Activated T-cell treated with anti-CD3 and anti-CD28 coated beads, Interleukin-2, amount 50 U/mL, for 24 hours (primary cell): ENCODE results near the gene GPR132.

Experiments
- DNase-seq: peaks from one replicate; pipeline ENCODE4 v3.0.0-alpha.2; 2020
- H3K27ac Mint-ChIP-seq: 2 replicates; pipeline ENCODE4 v1.8.0; 2020; ENCODE audit warnings: mild to moderate bottlenecking, mixed read lengths
- H3K27me3 Mint-ChIP-seq: 2 replicates; pipeline ENCODE4 v1.8.0; 2020; ENCODE audit warnings: mixed read lengths
- H3K36me3 Mint-ChIP-seq: 2 replicates; pipeline ENCODE4 v1.8.0; 2020; ENCODE audit warnings: low read depth, mixed read lengths
- H3K4me1 Mint-ChIP-seq: 2 replicates; pipeline ENCODE4 v1.8.0; 2020; ENCODE audit warnings: low read depth, mixed read lengths
- H3K4me3 Mint-ChIP-seq: 2 replicates; pipeline ENCODE4 v1.8.0; 2020; ENCODE audit warnings: mild to moderate bottlenecking, moderate library complexity, mixed read lengths
- H3K9me3 Mint-ChIP-seq: 2 replicates; pipeline ENCODE4 v1.8.0; 2020; ENCODE audit warnings: mixed read lengths

Gene GPR132

GRCh38 chr14:105073720-105074600 is 8.7 kb upstream of the GPR132 start:
- no peak overlapping the region for H3K27ac Mint-ChIP-seq

DNA sequence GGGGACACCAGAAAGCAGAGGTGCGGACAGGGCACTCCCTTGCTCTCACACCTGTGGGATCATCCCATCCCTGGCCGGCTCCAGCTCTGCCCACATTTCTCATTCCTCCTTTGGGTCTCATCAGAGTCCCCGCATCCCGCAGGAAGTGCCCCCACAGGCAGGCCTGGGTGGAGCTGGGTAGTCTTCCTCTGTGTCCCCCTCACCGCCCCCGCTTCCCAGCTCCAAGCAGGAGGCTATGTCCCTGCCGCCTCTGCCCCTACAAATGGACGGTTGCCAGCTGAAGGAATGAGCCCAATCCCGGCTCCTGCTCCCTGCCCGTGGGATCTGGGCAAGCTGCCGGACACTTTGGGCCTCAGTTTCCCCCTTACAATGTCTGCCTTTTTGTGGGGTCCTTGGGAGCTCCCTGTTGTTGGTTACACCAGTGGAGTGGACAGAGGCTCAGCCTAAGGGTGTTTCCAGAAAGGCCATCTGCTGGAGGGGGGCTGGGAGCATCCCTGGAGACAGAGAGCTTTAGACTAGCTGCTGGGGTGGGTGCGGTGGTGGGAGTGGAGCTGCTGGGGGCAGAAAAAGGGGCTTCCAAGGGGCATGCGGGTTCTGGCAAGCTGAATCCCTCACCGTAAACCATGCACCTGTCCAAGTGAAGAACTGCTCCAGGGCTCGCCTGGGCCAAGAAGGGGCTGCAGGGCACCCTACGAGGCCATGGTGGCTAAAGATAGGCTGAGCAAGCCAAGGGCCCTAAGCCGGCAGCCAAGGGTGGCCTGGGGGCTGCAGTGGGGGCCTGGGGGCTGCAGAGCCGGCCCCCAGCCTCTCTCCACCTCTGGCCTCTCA is 7.9 kb upstream of the GPR132 start:
- Mint-ChIP-seq H3K4me1 (peaks cover 57% of the 10 kb centered on the region), H3K4me3 (no peak overlapping the region)

More at GRCh38 chr14:105073720-105074600, 8.7 kb upstream of the GPR132 start:
- peaks cover 51% of the 10 kb centered on the region for H3K4me1 Mint-ChIP-seq
- DNase-seq, result no peak
- H3K9me3 Mint-ChIP-seq, result no peaks in the 10 kb centered on the region
- H3K36me3 Mint-ChIP-seq, result no peaks in the 10 kb centered on the region
- no peaks in the 10 kb centered on the region for H3K27me3 Mint-ChIP-seq
- H3K4me3 Mint-ChIP-seq, result no peak overlapping the region

DNA sequence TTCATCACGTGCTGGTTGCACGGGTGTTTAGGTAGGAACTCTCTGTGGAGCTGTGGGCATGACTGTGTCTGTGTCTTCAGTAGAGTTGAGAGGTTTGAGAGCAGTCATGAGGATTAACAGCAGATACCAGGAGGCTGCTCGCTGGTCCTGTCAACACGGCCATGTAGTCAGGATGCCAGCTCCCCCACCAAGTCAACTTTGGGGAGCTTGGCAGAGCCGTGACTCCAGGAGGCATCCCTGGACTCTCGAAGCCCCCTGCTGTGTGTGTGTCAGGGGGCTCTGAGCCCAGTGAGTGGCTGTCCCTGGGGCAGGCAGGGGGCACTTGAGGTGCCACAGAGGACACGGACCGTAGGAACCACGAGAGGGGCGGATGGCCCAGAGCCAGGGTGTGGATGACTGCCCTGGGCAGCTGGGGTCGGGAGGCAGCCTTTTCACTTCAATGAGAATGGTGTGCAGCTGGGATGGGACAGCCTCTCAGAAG is 7.2 kb upstream of the GPR132 start:
- no peaks in the 10 kb centered on the region for H3K27me3 Mint-ChIP-seq
- H3K4me1 Mint-ChIP-seq, result peaks cover 59% of the 10 kb centered on the region
- H3K36me3 Mint-ChIP-seq, result no peaks in the 10 kb centered on the region
- H3K27ac Mint-ChIP-seq, result peak overlapping the region; percentile 37
- no peak for DNase-seq
- no peak overlapping the region for H3K4me3 Mint-ChIP-seq
- H3K9me3 Mint-ChIP-seq, result no peaks in the 10 kb centered on the region

More for the DNA sequence above, 7.9 kb upstream of the GPR132 start:
- Mint-ChIP-seq H3K9me3 (no peaks in the 10 kb centered on the region), H3K27ac (no peak overlapping the region), H3K27me3 (no peaks in the 10 kb centered on the region), H3K36me3 (no peaks in the 10 kb centered on the region)
- no peak for DNase-seq

- H3K4me3 Mint-ChIP-seq, result no peak overlapping the region
- H3K27ac Mint-ChIP-seq, result peak overlapping the region; percentile 37
- no peaks in the 10 kb centered on the region for H3K36me3 Mint-ChIP-seq
- H3K27me3 Mint-ChIP-seq, result no peaks in the 10 kb centered on the region
- H3K9me3 Mint-ChIP-seq, result no peaks in the 10 kb centered on the region
- DNase-seq, result no peak
- H3K4me1 Mint-ChIP-seq, result peaks cover 59% of the 10 kb centered on the region
Measured at GRCh38 chr14:105071942-105072341, 6.7 kb upstream of the GPR132 start.

DNA sequence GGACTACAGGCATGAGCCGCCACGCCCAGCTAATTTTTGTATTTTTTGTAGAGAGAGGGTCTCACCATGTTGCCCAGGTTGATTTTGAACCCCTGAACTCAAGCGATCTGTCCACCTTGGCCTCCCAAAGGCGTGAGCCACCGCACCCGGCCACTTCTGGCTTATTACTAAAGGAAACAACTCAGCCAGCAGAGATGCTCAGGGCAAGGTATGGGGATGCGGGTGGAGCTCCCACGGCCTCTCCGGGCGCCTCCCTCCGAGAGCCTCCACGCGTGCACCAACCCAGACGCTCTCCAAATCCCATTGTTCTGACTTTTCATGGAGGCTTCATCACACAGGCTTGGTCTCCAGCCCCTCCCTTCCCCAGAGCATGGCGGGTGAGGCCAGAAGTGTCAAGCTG is 6.1 kb upstream of the GPR132 start:
- no peaks in the 10 kb centered on the region for H3K9me3 Mint-ChIP-seq
- no peaks in the 10 kb centered on the region for H3K27me3 Mint-ChIP-seq
- DNase-seq, result no peak
- no peaks in the 10 kb centered on the region for H3K36me3 Mint-ChIP-seq
- peak overlapping the region; percentile 96 for H3K27ac Mint-ChIP-seq
- H3K4me3 Mint-ChIP-seq, result no peak overlapping the region
- peaks cover 59% of the 10 kb centered on the region for H3K4me1 Mint-ChIP-seq

DNA sequence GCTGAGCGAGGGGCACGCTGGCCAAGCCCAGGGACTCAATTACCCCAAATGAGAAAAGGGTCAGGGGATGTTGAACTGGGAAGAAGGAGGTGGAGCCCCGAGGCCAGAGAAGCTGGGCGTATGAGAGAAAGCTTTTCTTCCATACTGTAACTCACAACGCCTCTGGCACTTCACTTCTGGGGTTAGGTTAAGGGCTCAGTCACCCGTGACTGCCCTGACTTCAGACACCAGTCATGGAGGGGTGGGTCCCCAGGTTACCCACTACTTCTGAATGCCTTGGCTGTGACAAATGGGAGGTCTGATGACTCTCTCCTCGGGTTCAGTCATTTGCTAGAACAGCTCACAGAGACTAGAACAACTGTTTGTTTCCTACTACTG is 5.5 kb upstream of the GPR132 start:
- no peak for DNase-seq
- H3K4me3 Mint-ChIP-seq, result peak overlapping the region; percentile 51
- peaks cover 61% of the 10 kb centered on the region for H3K4me1 Mint-ChIP-seq
- no peaks in the 10 kb centered on the region for H3K9me3 Mint-ChIP-seq
- H3K27me3 Mint-ChIP-seq, result no peaks in the 10 kb centered on the region
- H3K27ac Mint-ChIP-seq, result peak overlapping the region; percentile 96
- no peaks in the 10 kb centered on the region for H3K36me3 Mint-ChIP-seq

GRCh38 chr14:105069871-105070759 is 4.9 kb upstream of the GPR132 start:
- H3K27me3 Mint-ChIP-seq, result no peaks in the 10 kb centered on the region
- peak overlapping the region; percentile 96 for H3K27ac Mint-ChIP-seq
- peak overlapping the region; percentile 51 for H3K4me3 Mint-ChIP-seq
- peak; percentile 68 for DNase-seq
- H3K4me1 Mint-ChIP-seq, result peaks cover 60% of the 10 kb centered on the region
- no peaks in the 10 kb centered on the region for H3K9me3 Mint-ChIP-seq
- H3K36me3 Mint-ChIP-seq, result peaks cover 2% of the 10 kb centered on the region

DNA sequence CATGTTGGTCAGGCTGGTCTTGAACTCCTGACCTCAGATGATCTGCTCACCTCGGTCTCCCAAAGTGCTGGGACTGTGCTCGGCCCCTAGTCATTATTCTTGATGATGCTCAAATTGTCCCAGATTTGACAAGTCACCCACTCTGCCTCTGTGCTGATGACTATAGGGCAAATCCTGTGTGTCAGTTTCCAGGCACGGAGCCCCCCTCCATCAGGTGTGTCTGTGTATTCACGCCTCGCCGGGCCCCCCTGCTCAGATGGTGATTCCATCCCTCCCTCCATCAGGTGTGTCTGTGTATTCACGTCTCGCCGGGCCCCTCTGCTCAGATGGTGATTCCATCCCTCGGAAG is 4.3 kb upstream of the GPR132 start:
- H3K27ac Mint-ChIP-seq, result peak overlapping the region; percentile 96
- peak overlapping the region; percentile 51 for H3K4me3 Mint-ChIP-seq
- no peaks in the 10 kb centered on the region for H3K9me3 Mint-ChIP-seq

GRCh38 chr14:105068818-105069217 is 3.6 kb upstream of the GPR132 start:
- no peak for DNase-seq
- Mint-ChIP-seq H3K9me3 (no peaks in the 10 kb centered on the region), H3K36me3 (peaks cover 13% of the 10 kb centered on the region), H3K27ac (no peak overlapping the region), H3K4me1 (peaks cover 71% of the 10 kb centered on the region), H3K4me3 (no peak overlapping the region), H3K27me3 (no peaks in the 10 kb centered on the region)

More for the DNA sequence above, 4.3 kb upstream of the GPR132 start:
- Mint-ChIP-seq H3K27me3 (no peaks in the 10 kb centered on the region), H3K4me1 (peaks cover 64% of the 10 kb centered on the region), H3K36me3 (peaks cover 8% of the 10 kb centered on the region)
- DNase-seq, result no peak

DNA sequence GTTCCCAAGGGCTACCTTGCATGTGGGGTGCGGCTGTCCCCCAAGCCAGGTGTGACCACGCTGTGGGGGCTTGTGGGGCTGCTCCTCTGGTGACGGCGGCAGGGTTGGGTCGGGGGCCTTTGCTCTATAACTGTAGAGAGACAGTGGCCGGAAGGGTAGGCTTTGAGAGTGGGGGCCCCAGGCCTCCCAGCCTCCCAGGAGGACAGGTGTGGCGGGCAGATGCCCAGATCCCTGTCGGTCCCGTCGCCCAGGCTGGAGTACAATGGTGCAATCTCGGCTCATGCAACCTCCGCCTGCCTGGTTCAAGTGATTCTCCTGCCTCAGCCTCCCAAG is 2.7 kb upstream of the GPR132 start:
- Mint-ChIP-seq H3K9me3 (no peaks in the 10 kb centered on the region), H3K27me3 (no peaks in the 10 kb centered on the region), H3K27ac (peak overlapping the region; percentile 95), H3K4me3 (no peak overlapping the region), H3K4me1 (peaks cover 77% of the 10 kb centered on the region), H3K36me3 (peaks cover 15% of the 10 kb centered on the region)
- no peak for DNase-seq

- Mint-ChIP-seq H3K36me3 (peaks cover 18% of the 10 kb centered on the region), H3K9me3 (no peaks in the 10 kb centered on the region), H3K4me1 (peaks cover 83% of the 10 kb centered on the region), H3K4me3 (peak overlapping the region; percentile 63), H3K27ac (peak overlapping the region; percentile 95), H3K27me3 (no peaks in the 10 kb centered on the region)
- peak; percentile 75 for DNase-seq
Measured at GRCh38 chr14:105067140-105067968, 2.1 kb upstream of the GPR132 start.

DNA sequence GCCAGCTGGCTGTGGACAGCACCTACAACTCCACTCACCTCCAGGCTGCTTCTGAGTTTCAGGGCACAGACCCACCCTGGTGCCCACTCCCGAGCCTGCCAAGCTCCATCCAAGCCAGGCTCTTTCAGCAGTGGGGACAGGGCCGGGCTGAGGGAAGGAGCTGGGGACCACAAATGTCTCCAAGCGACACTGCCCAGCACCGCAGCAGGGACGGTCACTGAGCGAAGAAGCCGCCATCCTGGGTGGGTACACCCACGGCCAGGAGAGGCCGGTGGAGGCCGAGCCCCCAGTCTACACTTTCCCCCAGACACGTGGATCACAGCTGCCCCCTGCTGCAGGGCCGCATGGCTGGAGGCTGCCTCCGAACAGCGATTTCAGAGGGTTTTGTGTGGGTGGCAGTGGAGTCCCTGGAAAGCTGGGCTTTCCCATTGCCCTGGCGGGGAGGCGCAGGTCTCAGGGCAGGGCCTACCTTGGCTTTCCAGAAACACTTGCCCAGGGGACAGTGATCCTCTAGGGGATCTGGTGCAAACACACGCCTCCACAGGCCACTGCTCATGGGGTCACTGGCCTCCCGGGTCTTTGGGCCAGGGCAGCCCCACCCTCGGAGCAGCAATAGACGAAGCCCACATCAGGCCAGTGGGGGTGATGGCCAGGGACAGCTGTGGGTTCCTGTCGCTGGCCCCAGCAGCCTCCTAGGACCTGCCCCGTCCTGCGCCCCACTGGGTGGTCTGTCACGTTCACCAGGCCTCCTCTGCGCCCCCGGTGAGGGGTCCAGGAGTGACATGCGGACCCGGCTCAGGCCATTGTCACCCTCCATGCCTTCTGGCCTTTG is 1.2 kb upstream of the GPR132 start:
- peak overlapping the region; percentile 90 for H3K4me3 Mint-ChIP-seq
- H3K36me3 Mint-ChIP-seq, result peaks cover 24% of the 10 kb centered on the region
- no peaks in the 10 kb centered on the region for H3K27me3 Mint-ChIP-seq

DNA sequence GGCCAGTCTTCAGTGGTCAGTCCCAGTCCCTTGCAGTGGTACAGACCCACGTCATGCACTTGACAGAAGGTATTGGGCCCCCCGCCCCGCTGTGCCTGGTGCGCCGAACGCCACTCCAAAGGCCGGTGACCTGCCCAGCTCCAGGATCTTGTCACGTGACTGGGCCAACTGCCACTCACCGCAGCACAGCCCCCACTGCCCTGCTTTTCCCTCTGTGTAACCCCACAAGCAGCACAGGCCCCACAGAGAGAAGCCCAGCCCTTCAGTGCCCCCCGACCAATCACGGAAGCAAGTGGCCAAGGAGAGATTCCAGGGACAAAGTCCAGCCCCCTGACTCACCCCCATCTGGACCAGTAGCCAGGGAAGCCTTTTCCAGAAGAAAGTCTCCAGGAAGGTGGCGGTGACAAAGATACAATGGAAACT is 498 bp downstream of the GPR132 start:
- H3K36me3 Mint-ChIP-seq, result peaks cover 31% of the 10 kb centered on the region
- DNase-seq, result no peak
- H3K27me3 Mint-ChIP-seq, result no peaks in the 10 kb centered on the region
- peak overlapping the region; percentile 90 for H3K4me3 Mint-ChIP-seq
- peak overlapping the region; percentile 95 for H3K27ac Mint-ChIP-seq
- no peaks in the 10 kb centered on the region for H3K9me3 Mint-ChIP-seq
- H3K4me1 Mint-ChIP-seq, result peaks cover 87% of the 10 kb centered on the region

More for the DNA sequence above, 1.2 kb upstream of the GPR132 start:
- no peak for DNase-seq
- Mint-ChIP-seq H3K9me3 (no peaks in the 10 kb centered on the region), H3K4me1 (peaks cover 85% of the 10 kb centered on the region), H3K27ac (peak overlapping the region; percentile 95)
